Stomach (tissue), 9 donors: ENCODE data around the gene TINAGL1. TPM values are rescaled to one million over a fixed set of nuclear protein-coding genes. Genes with fewer than 3 reads are reported as not detected.

Experiments used
- DNase-seq, 2 donors: peaks; one replicate each; pipeline versions ENCODE4 v3.0.0 to v3.0.0-alpha.2; 2013 to 2019
- H3K27ac ChIP-seq, 5 donors: fragments of 200-600 bp in 4 of 5; sonication (generic) in 4 of 5; one replicate each; pipeline ENCODE4 v1.5.1; 2013 to 2019; ENCODE audit warnings: mild to moderate bottlenecking in 1 of 5, moderate library complexity in 1 of 5
- H3K27me3 ChIP-seq, 3 donors: fragments of 200-600 bp; sonication (generic); one replicate each; pipeline ENCODE4 v1.5.1; 2017 to 2019; ENCODE audit warnings: mixed run types in 1 of 3
- H3K36me3 ChIP-seq, 4 donors: fragments of 200-600 bp; sonication (generic); 1 replicate in 3 of 4; 2 replicates in 1 of 4; pipeline ENCODE4 v1.5.1; 2016 to 2019
- H3K4me1 ChIP-seq, 4 donors: fragments of 200-600 bp; sonication (generic); one replicate each; pipeline ENCODE4 v1.5.1; 2016 to 2019
- H3K4me3 ChIP-seq, 4 donors: fragments of 200-600 bp; sonication (generic) in 3 of 4; one replicate each; pipeline ENCODE4 v1.5.1; 2016 to 2019; ENCODE audit warnings: mild to moderate bottlenecking in 1 of 4
- H3K9me3 ChIP-seq, 4 donors: fragments of 200-600 bp; sonication (generic); one replicate each; pipeline ENCODE4 v1.5.1; 2016 to 2019
- EP300 ChIP-seq: sonication (generic); formaldehyde crosslinking; IDR thresholded peaks from one replicate; pipeline ENCODE4 v1.6.1; 2017; ENCODE audit warnings: antibody characterized with exemption
- POLR2A ChIP-seq, 4 donors: fragments of 450-650 bp; IDR thresholded peaks; one replicate each; pipeline ENCODE4 v1.6.1; 2016; ENCODE audit warnings: antibody characterized with exemption in 4 of 4, control low read depth in 2 of 4, mild to moderate bottlenecking in 1 of 4, moderate library complexity in 1 of 4
- POLR2AphosphoS5 ChIP-seq, 3 donors: sonication (generic); formaldehyde crosslinking; IDR thresholded peaks; one replicate each; pipeline ENCODE4 v1.6.1; 2016; ENCODE audit warnings: antibody characterized with exemption in 3 of 3
- WGBS, 5 donors: extraction: QIAGEN DNeasy Blood & Tissue Kit in 3 of 5; methylation state at CpG; one replicate each; pipeline versions ENCODE4 v1.1.5 to v1.1.7; 2013 to 2018; 5-methylcytosine and 5-hydroxymethylcytosine counted together
- intact Hi-C: fragments of 100-400 bp; cut with DNase I; formaldehyde crosslinking; loops from one replicate; pipeline ENCODE4 v1.15.1; 2023; ENCODE audit warnings: low total_unique reads
- polyA plus RNA-seq, 3 donors: library from polyadenylated mRNA; stranded (reverse); fragments of 200-250 nt; gene quantifications; one replicate each; pipeline ENCODE4 v1.2.3, GENCODE V29; 2013
- total RNA-seq, 5 donors: library from RNA; depleted of rRNA; stranded (reverse); fragments of >200 nt; gene quantifications; one replicate each; pipeline versions ENCODE4 v1.1.0 to v1.2.3, GENCODE V29; 2014 to 2016
- TF ChIP-seq, protein P1 (sequence below), 7 experiments: fragments of 450-650 bp in 4 of 7; fragments of 200-600 bp in 3 of 7; sonication (generic) in 3 of 7; IDR thresholded peaks; one replicate each; pipeline ENCODE4 v1.5.1; 2016 to 2019; ENCODE audit warnings: antibody characterized with exemption in 7 of 7, control low read depth in 2 of 7, mild to moderate bottlenecking in 1 of 7
- donor health status: healthy with polysubstance abuse.
- donor health status: Bipolar disorder and iron deficiency.
- donor health status: healthy.

TINAGL1 gene
- total and polyA plus RNA-seq, 8 donors: 17.9 to 691 (median 124) TPM

GRCh38 chr1:31532173-31532572 lies 44.1 kb upstream of the TINAGL1 start:
- H3K27ac ChIP-seq: no peak overlapping the region
- no peaks in the 10 kb centered on the region for H3K27me3 ChIP-seq
- intact Hi-C loops: no loop called here
- H3K36me3 ChIP-seq: no peaks in the 10 kb centered on the region
- DNase-seq: no peak
- WGBS, 5 donors: 67 to 73% (median 70%) methylated on average over 1 of the region's 1 CpG
- no peaks in the 10 kb centered on the region for H3K4me1 ChIP-seq
- TF ChIP-seq POLR2A (IDR thresholded peaks at IDR 0.05) (no peak), EP300 (no peak), POLR2AphosphoS5 (IDR thresholded peaks at IDR 0.05) (no peak)
- TF ChIP-seq, protein P1, sequence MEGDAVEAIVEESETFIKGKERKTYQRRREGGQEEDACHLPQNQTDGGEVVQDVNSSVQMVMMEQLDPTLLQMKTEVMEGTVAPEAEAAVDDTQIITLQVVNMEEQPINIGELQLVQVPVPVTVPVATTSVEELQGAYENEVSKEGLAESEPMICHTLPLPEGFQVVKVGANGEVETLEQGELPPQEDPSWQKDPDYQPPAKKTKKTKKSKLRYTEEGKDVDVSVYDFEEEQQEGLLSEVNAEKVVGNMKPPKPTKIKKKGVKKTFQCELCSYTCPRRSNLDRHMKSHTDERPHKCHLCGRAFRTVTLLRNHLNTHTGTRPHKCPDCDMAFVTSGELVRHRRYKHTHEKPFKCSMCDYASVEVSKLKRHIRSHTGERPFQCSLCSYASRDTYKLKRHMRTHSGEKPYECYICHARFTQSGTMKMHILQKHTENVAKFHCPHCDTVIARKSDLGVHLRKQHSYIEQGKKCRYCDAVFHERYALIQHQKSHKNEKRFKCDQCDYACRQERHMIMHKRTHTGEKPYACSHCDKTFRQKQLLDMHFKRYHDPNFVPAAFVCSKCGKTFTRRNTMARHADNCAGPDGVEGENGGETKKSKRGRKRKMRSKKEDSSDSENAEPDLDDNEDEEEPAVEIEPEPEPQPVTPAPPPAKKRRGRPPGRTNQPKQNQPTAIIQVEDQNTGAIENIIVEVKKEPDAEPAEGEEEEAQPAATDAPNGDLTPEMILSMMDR (IDR thresholded peaks at IDR 0.05): no peak
- no peak overlapping the region for H3K4me3 ChIP-seq
- no peaks in the 10 kb centered on the region for H3K9me3 ChIP-seq

- no peak overlapping the region for H3K27ac ChIP-seq
- H3K4me3 ChIP-seq: no peak overlapping the region
- TF ChIP-seq POLR2A (IDR thresholded peaks at IDR 0.05) (no peak), POLR2AphosphoS5 (IDR thresholded peaks at IDR 0.05) (no peak), EP300 (no peak)
- TF ChIP-seq, protein P1 (IDR thresholded peaks at IDR 0.05): no peak
- H3K4me1 ChIP-seq: no peaks in the 10 kb centered on the region
- H3K9me3 ChIP-seq: no peaks in the 10 kb centered on the region
- no peak for DNase-seq
- no peaks in the 10 kb centered on the region for H3K36me3 ChIP-seq
- no peaks in the 10 kb centered on the region for H3K27me3 ChIP-seq
- intact Hi-C loops: no loop called here
- WGBS, 5 donors: 87 to 95% (median 92%) methylated on average over 7 of the region's 7 CpGs
These were observed 40.8 kb upstream of the TINAGL1 start for GRCh38 chr1:31535561-31535960.

GRCh38 chr1:31539329-31539728 lies 37.0 kb upstream of the TINAGL1 start:
- 93 to 100% (median 96%) methylated on average over 2 to 3 of the region's 3 CpGs for WGBS, 5 donors
- intact Hi-C loops: no loop called here

GRCh38 chr1:31541194-31541593 lies 35.1 kb upstream of the TINAGL1 start:
- Histone ChIP-seq H3K4me1 (no peaks in the 10 kb centered on the region), H3K4me3 (no peak overlapping the region), H3K9me3 (peaks cover 0 to 13% (median 12%) of the 10 kb centered on the region in 4 donors), H3K36me3 (no peaks in the 10 kb centered on the region), H3K27ac (no peak overlapping the region), H3K27me3 (no peaks in the 10 kb centered on the region)
- TF ChIP-seq POLR2A (IDR thresholded peaks at IDR 0.05) (no peak), EP300 (no peak), POLR2AphosphoS5 (IDR thresholded peaks at IDR 0.05) (no peak)
- TF ChIP-seq, protein P1 (IDR thresholded peaks at IDR 0.05): no peak
- 64 to 71% (median 66%) methylated on average over 4 of the region's 4 CpGs for WGBS, 5 donors
- intact Hi-C loops: no loop called here
- DNase-seq: no peak

More at GRCh38 chr1:31539329-31539728, 37.0 kb upstream of the TINAGL1 start:
- Histone ChIP-seq H3K4me3 (no peak overlapping the region), H3K36me3 (no peaks in the 10 kb centered on the region), H3K27ac (no peak overlapping the region), H3K4me1 (no peaks in the 10 kb centered on the region), H3K9me3 (peaks cover 0 to 13% (median 12%) of the 10 kb centered on the region in 4 donors), H3K27me3 (no peaks in the 10 kb centered on the region)
- TF ChIP-seq, protein P1 (IDR thresholded peaks at IDR 0.05): no peak
- TF ChIP-seq POLR2AphosphoS5 (IDR thresholded peaks at IDR 0.05): no peak
- DNase-seq: no peak
